HG02943 (cell line): ENCODE measurements around the gene KCNC4.

Source experiments
- ATAC-seq: cut with Tn5 transposase; IDR thresholded peaks from one replicate; pipeline ENCODE4 v1.9.1; 2021; ENCODE audit warnings: mild to moderate bottlenecking, low read depth, moderate library complexity; ENCODE audit not compliant: unreplicated experiment

Gene KCNC4

GRCh38 chr1:110228381-110228780, 18.3 kb downstream of the KCNC4 start:
- ATAC-seq = no peak

- no peak for ATAC-seq
Observed at GRCh38 chr1:110228869-110229268, 18.8 kb downstream of the KCNC4 start.

GRCh38 chr1:110229348-110230001, 19.4 kb downstream of the KCNC4 start:
- no peak for ATAC-seq

GRCh38 chr1:110230381-110231199, 20.5 kb downstream of the KCNC4 start:
- no peak for ATAC-seq

GRCh38 chr1:110233861-110234260, 23.7 kb downstream of the KCNC4 start:
- ATAC-seq = no peak

GRCh38 chr1:110234691-110235090, 24.6 kb downstream of the KCNC4 start:
- no peak for ATAC-seq

GRCh38 chr1:110235181-110235833, 25.2 kb downstream of the KCNC4 start:
- no peak for ATAC-seq

- no peak for ATAC-seq
Observed at GRCh38 chr1:110235834-110236682, 25.9 kb downstream of the KCNC4 start.

- ATAC-seq = no peak
Observed at GRCh38 chr1:110237386-110238152, 27.5 kb downstream of the KCNC4 start.

- no peak for ATAC-seq
Observed at GRCh38 chr1:110239441-110240430, 29.6 kb downstream of the KCNC4 start.

- ATAC-seq = no peak
Observed at GRCh38 chr1:110240476-110241210, 30.5 kb downstream of the KCNC4 start.

- ATAC-seq = no peak
Observed at GRCh38 chr1:110241516-110241915, 31.4 kb downstream of the KCNC4 start.

GRCh38 chr1:110242062-110242461, 31.9 kb downstream of the KCNC4 start:
- no peak for ATAC-seq

GRCh38 chr1:110242731-110243130, 32.6 kb downstream of the KCNC4 start:
- ATAC-seq = no peak

GRCh38 chr1:110243146-110243545, 33.0 kb downstream of the KCNC4 start:
- ATAC-seq = no peak

- no peak for ATAC-seq
Observed at GRCh38 chr1:110243574-110243973, 33.5 kb downstream of the KCNC4 start.

GRCh38 chr1:110245876-110246620, 35.9 kb downstream of the KCNC4 start:
- ATAC-seq = no peak
